TTC549 (cell line): ENCODE data around the gene ISG15.

Source experiments
- FAIRE-seq: peaks from 2 replicates; lab custom pipeline; 2012; peaks lifted over from hg19 to GRCh38; lab: Jason Lieb, UNC

ISG15 gene

DNA sequence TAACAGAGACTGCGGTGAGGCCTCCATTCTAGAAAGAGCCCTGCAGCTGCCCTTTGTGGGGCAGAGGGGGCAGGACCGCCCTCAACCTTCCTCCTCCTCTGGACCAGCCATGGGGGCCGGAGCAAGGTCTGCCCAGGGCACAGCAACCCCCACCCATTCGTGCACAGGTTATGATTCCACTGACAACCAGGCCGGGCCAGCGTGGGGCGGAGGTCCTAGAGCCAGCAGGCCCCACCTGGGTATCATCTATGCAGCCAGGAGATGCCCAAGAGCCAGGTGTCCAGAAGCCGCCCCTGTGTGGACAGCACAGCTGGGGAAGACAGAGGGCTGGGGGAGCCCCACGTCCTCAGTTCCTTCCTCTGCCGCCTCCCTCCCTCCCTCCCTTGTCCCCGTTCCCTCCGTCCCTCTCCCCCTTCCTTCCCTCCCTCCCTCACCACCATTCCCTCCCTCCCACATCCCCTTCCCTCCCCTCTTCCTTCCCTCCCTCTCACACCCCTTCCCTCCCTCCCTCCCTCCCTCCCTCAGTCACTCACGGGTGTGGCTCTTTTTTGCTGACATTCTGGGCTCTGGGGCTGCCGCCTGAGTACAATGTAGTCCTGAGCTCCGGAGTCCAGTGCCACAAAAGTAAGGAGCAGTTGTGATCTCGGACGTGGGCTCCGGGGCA lies 48.5 kb downstream of the ISG15 start:
- no peak for FAIRE-seq

GRCh38 chr1:1062348-1063163 lies 49.3 kb downstream of the ISG15 start:
- FAIRE-seq, result no peak

DNA sequence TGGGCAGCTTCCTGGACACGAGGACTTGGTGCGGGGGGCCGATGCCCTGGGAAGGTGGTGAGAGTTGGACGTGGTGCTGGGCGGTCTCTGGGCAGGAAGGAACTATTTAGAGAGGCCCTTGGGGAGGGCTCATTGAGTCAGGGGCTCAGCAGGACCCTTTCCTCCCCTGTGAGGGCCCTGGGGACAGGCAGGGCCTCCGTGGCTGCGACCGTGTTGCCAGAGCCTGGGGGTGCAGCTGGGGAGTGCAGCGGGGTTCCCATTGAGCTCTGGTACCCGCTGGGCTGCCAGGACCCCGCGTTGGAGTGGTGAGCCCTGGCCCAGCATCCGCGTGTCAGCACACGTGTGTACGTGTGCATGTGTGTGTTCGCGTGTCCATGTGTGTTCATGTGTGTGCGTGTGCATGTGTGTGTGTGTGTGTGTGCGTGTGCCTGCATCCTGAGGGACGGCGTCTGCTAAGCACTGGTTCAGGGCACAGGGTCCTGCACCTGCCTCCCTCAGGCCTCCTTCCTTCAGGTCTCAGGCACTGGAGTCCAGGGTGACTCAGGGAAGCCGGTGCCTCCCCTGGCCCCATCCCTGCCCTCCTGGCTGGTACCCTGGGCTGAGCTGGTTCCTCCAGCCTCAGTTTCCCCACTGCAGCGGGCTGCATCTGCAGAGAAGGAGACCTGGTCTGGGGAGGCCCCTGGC lies 50.1 kb downstream of the ISG15 start:
- FAIRE-seq, result no peak
